ENCODE results near the gene ICA1L.

- TF ChIP-seq CTCF (conservative IDR thresholded peaks at IDR 0.05 in 1 of 2, IDR thresholded peaks at IDR 0.05 in 1 of 2; ENCODE audit: extremely low read depth in 1 of 2, insufficient read depth in 1 of 2, low read depth in 1 of 2, low read length in 2 of 2) = no peak
- TF ChIP-seq EZH2 (IDR thresholded peaks at IDR 0.05; ENCODE audit: borderline replicate concordance, low read length) = no peak
Observed at GRCh38 chr2:202813387-202813786, 58.2 kb downstream of the ICA1L start.
